ENCODE results near the gene AFG3L2.

DNA sequence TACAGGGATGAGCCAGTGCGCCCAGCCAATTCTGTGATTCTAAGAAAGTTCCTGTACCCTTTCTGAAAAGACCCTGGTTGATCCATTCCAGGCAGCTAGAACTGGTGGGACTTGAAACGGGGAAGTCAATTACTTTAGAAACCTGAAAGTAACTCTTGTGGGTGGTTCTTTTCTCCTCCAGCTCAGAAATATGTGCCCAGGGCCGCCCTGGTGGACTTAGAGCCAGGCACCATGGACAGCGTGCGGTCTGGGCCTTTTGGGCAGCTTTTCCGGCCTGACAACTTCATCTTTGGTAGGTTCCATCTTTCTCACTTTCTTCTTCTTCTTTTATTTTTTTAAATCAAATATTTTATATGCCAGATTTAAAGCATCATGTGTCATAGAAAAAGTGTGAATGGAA, 66.3 kb downstream of the AFG3L2 start:
- TF ChIP-seq, protein P1, sequence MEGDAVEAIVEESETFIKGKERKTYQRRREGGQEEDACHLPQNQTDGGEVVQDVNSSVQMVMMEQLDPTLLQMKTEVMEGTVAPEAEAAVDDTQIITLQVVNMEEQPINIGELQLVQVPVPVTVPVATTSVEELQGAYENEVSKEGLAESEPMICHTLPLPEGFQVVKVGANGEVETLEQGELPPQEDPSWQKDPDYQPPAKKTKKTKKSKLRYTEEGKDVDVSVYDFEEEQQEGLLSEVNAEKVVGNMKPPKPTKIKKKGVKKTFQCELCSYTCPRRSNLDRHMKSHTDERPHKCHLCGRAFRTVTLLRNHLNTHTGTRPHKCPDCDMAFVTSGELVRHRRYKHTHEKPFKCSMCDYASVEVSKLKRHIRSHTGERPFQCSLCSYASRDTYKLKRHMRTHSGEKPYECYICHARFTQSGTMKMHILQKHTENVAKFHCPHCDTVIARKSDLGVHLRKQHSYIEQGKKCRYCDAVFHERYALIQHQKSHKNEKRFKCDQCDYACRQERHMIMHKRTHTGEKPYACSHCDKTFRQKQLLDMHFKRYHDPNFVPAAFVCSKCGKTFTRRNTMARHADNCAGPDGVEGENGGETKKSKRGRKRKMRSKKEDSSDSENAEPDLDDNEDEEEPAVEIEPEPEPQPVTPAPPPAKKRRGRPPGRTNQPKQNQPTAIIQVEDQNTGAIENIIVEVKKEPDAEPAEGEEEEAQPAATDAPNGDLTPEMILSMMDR (IDR thresholded peaks at IDR 0.05): no peak
- TF ChIP-seq POLR2A (IDR thresholded peaks at IDR 0.05) (no peak), EP300 (IDR thresholded peaks at IDR 0.05) (no peak)

Measured in sigmoid colon (tissue), 4 donors.